ENCODE results near the gene RPTN.
A peak's percentile ranks its signal among the peaks of the same experiment; 100 is the strongest.

Gene RPTN

GRCh38 chr1:152125834-152126443 is 33.1 kb downstream of the RPTN start:
- no peak for DNase-seq (ENCODE audit: extremely low spot score)
- ChIA-PET CTCF (interaction anchor here (1.2 kb wide), 1 partner anchor 12 kb away, joined by 3 read pairs; no protein-coding TSS in a partner anchor), POLR2A (no interaction called here)
- TF ChIP-seq NFRKB (IDR thresholded peaks at IDR 0.05) (no peak), CTBP1 (IDR thresholded peaks at IDR 0.05; ENCODE audit: borderline replicate concordance) (no peak), ELF4 (IDR thresholded peaks at IDR 0.05) (no peak), TARDBP (IDR thresholded peaks at IDR 0.05) (no peak), SUZ12 (IDR thresholded peaks at IDR 0.05) (no peak), BHLHE40 (IDR thresholded peaks at IDR 0.05; ENCODE audit: borderline replicate concordance) (no peak), FOXK2 (IDR thresholded peaks at IDR 0.05) (no peak), HDGF (IDR thresholded peaks at IDR 0.05; ENCODE audit: borderline replicate concordance) (no peak), ARNT (IDR thresholded peaks at IDR 0.05) (no peak), FOXM1 (IDR thresholded peaks at IDR 0.05; ENCODE audit: borderline replicate concordance) (no peak), SP1 (IDR thresholded peaks at IDR 0.05) (no peak), L3MBTL2 (conservative IDR thresholded peaks at IDR 0.05) (no peak), FOXA1 (IDR thresholded peaks at IDR 0.05) (no peak), LEF1 (IDR thresholded peaks at IDR 0.05; ENCODE audit: borderline replicate concordance) (no peak), ZNF384 (IDR thresholded peaks at IDR 0.05) (no peak)
- TF ChIP-seq, protein P1, sequence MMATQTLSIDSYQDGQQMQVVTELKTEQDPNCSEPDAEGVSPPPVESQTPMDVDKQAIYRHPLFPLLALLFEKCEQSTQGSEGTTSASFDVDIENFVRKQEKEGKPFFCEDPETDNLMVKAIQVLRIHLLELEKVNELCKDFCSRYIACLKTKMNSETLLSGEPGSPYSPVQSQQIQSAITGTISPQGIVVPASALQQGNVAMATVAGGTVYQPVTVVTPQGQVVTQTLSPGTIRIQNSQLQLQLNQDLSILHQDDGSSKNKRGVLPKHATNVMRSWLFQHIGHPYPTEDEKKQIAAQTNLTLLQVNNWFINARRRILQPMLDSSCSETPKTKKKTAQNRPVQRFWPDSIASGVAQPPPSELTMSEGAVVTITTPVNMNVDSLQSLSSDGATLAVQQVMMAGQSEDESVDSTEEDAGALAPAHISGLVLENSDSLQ (IDR thresholded peaks at IDR 0.05), result no peak

DNA sequence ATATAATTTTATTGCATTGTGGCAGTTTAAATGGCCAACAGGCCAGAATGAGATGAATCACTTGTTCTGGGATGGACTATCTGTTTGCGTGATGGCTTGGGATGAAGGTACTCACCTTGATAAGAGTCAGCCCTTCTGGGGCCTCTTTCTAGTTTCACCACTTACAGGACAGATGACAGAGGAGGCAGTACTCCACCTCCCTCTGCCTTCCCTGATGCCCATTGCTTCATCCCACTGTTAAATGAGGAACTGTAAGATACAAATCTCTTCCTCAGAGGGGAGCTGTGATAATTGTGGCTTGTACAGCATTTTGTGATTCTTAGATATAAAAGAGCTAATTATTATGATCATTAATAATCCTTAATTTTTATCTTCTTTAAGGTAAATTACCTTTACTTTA is 40.1 kb downstream of the RPTN start:
- no peak for DNase-seq (ENCODE audit: extremely low spot score)

GRCh38 chr1:152115344-152115743 is 43.7 kb downstream of the RPTN start, which contains the start of gene TCHH:
Gene TCHH (minus strand): TSS chr1:152115444. CDS start chr1:152114080, 1,364 bp downstream.
- ChIA-PET CTCF (no interaction called here), POLR2A (no interaction called here)
- TF ChIP-seq NFRKB (IDR thresholded peaks at IDR 0.05) (no peak), SP1 (IDR thresholded peaks at IDR 0.05) (no peak), BHLHE40 (IDR thresholded peaks at IDR 0.05; ENCODE audit: borderline replicate concordance) (no peak), FOXA1 (IDR thresholded peaks at IDR 0.05) (no peak), HDGF (IDR thresholded peaks at IDR 0.05; ENCODE audit: borderline replicate concordance) (no peak), ELF4 (IDR thresholded peaks at IDR 0.05) (no peak), TARDBP (IDR thresholded peaks at IDR 0.05) (no peak), LEF1 (IDR thresholded peaks at IDR 0.05; ENCODE audit: borderline replicate concordance) (no peak), ZNF384 (IDR thresholded peaks at IDR 0.05) (no peak), ARNT (IDR thresholded peaks at IDR 0.05) (no peak)
- TF ChIP-seq, protein P1 (IDR thresholded peaks at IDR 0.05), result no peak
- DNase-seq (ENCODE audit: extremely low spot score), result no peak

More for the DNA sequence above, 40.1 kb downstream of the RPTN start:
- TF ChIP-seq ZNF384 (IDR thresholded peaks at IDR 0.05) (no peak), BHLHE40 (IDR thresholded peaks at IDR 0.05; ENCODE audit: borderline replicate concordance) (no peak), ARNT (IDR thresholded peaks at IDR 0.05) (no peak), LEF1 (IDR thresholded peaks at IDR 0.05; ENCODE audit: borderline replicate concordance) (no peak), NFRKB (IDR thresholded peaks at IDR 0.05) (no peak), FOXA1 (IDR thresholded peaks at IDR 0.05) (no peak), L3MBTL2 (conservative IDR thresholded peaks at IDR 0.05) (no peak), ELF4 (IDR thresholded peaks at IDR 0.05) (no peak), SP1 (IDR thresholded peaks at IDR 0.05) (no peak), FOXM1 (IDR thresholded peaks at IDR 0.05; ENCODE audit: borderline replicate concordance) (no peak), CTBP1 (IDR thresholded peaks at IDR 0.05; ENCODE audit: borderline replicate concordance) (no peak), FOXK2 (IDR thresholded peaks at IDR 0.05) (no peak), HDGF (IDR thresholded peaks at IDR 0.05; ENCODE audit: borderline replicate concordance) (no peak), TARDBP (IDR thresholded peaks at IDR 0.05) (no peak)
- ChIA-PET POLR2A (no interaction called here), CTCF (no interaction called here)

GRCh38 chr1:152112885-152113432 is 46.1 kb downstream of the RPTN start:
- DNase-seq (ENCODE audit: extremely low spot score), result no peak
- ChIA-PET POLR2A (interaction anchor here (0.9 to 1.6 kb wide), 2 partner anchors 119 to 145 kb away, joined by 4 read pairs; partner anchors contain the start of gene S100A10), CTCF (interaction anchor here (0.8 to 1.2 kb wide), 3 partner anchors 13 to 43 kb away, joined by 3 to 4 read pairs (median 3); no protein-coding TSS in a partner anchor)
- TF ChIP-seq ELF4 (IDR thresholded peaks at IDR 0.05), result no peak
- no peak for TF ChIP-seq ARNT (IDR thresholded peaks at IDR 0.05)
- TF ChIP-seq NFRKB (IDR thresholded peaks at IDR 0.05), result no peak
- no peak for TF ChIP-seq TARDBP (IDR thresholded peaks at IDR 0.05)
- no peak for TF ChIP-seq LEF1 (IDR thresholded peaks at IDR 0.05; ENCODE audit: borderline replicate concordance)
- TF ChIP-seq SP1 (IDR thresholded peaks at IDR 0.05), result no peak
- TF ChIP-seq BHLHE40 (IDR thresholded peaks at IDR 0.05; ENCODE audit: borderline replicate concordance), result no peak
- no peak for TF ChIP-seq L3MBTL2 (conservative IDR thresholded peaks at IDR 0.05)
- TF ChIP-seq ZNF384 (IDR thresholded peaks at IDR 0.05), result no peak
- TF ChIP-seq CTBP1 (IDR thresholded peaks at IDR 0.05; ENCODE audit: borderline replicate concordance), result no peak
- no peak for TF ChIP-seq FOXM1 (IDR thresholded peaks at IDR 0.05; ENCODE audit: borderline replicate concordance)
- no peak for TF ChIP-seq HDGF (IDR thresholded peaks at IDR 0.05; ENCODE audit: borderline replicate concordance)
- TF ChIP-seq SUZ12 (IDR thresholded peaks at IDR 0.05), result no peak
- TF ChIP-seq FOXA1 (IDR thresholded peaks at IDR 0.05), result no peak
- TF ChIP-seq, protein P1 (IDR thresholded peaks at IDR 0.05), result no peak
- TF ChIP-seq FOXK2 (IDR thresholded peaks at IDR 0.05), result no peak

DNA sequence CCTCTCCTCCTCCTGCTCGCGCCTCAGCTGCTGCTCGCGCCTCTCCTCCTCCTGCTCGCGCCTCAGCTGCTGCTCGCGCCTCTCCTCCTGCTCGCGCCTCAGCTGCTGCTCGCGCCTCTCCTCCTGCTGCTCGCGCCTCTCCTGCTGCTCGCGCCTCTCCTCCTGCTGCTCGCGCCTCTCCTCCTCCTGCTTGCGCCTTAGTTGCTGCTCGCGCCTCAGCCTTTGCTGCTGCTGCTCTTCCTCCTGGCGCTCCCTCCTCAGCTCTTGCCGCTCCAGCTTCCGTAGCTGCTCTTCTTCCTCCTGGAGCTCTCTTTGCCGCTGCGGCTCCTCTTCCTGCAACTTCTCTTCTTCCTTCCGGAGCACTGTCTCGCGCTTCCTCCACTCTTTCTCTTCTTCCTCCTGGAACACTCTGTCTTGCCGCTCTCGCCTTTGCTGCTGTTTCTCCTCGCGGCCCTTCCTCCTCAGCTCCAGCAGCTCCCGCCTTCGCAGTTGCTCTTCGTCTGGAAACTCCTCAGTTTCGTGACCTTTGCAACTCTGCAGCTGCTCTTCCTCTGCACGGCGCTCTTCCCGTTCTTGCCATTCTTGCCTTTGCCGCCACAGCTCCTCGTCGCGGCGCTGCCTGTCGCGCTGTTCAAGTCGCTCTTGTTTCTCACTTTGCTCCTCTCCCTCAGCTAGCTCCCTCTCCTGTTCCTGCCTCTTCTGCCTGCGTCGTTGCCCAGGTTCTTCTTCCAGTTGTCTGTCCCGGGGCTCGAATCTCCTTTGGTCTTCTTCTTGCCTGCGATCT is 46.7 kb downstream of the RPTN start:
- CTCF ChIA-PET, result interaction anchor here (0.8 to 2.9 kb wide), 8 partner anchors 13 to 346 kb away, joined by 3 to 10 read pairs (median 4); no protein-coding TSS in a partner anchor
- peak; percentile 46 for DNase-seq (ENCODE audit: extremely low spot score)
- POLR2A ChIA-PET, result interaction anchor here (0.6 to 1.6 kb wide), 6 partner anchors 75 to 852 kb away, joined by 3 to 4 read pairs (median 4); partner anchors contain the start of genes S100A10 and S100A11

More for the DNA sequence above, 46.7 kb downstream of the RPTN start:
- peak; percentile 72 for TF ChIP-seq L3MBTL2 (conservative IDR thresholded peaks at IDR 0.05)
- TF ChIP-seq ZNF384 (IDR thresholded peaks at IDR 0.05), result no peak
